Measurements from ENCODE around the gene MAD1L1.

GRCh38 chr7:2145835-2146580 is 86.7 kb downstream of the MAD1L1 start:
- TF ChIP-seq POLR2A (IDR thresholded peaks at IDR 0.05) (no peak), CTCF (IDR thresholded peaks at IDR 0.05) (no peak)
